ENCODE results near the gene NXPH2.

Gene NXPH2

DNA sequence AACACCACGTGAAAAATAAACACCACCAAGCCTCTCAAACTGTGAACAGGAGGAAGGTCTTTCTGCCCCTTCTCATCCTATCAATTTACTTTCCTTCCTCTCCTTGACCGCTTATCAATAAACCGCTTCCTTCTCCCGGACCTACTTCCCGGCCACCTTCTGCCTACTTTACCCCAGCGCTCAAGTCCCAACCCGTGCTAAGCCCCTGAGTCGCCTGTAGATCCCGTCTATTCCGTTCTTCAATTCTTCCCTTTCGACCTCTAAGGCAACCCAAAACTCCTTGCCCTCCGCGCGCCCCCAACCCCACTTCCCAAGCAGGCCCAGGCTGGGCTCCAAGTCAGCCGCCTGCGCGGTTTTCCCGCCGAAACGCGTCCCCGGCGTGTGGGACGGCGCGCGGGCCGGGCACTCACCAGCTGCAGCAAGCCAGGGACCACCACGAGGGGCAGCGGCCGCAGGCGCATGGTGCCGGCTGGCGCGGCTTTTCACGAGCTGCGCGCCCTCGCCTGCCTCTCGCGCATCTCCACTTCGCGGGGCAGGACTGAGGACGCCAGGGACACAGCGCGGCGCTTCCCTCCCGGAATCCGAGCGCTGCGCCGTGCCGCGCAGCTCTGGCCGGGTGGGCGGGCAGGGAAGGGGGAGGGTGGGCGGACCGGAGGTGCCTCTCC, at the start of gene NXPH2:
Gene NXPH2 (minus strand): TSS at position 610 of the 665 bp plus-strand sequence. CDS start 149 bp downstream, at position 461.
- no peak for DNase-seq

DNA sequence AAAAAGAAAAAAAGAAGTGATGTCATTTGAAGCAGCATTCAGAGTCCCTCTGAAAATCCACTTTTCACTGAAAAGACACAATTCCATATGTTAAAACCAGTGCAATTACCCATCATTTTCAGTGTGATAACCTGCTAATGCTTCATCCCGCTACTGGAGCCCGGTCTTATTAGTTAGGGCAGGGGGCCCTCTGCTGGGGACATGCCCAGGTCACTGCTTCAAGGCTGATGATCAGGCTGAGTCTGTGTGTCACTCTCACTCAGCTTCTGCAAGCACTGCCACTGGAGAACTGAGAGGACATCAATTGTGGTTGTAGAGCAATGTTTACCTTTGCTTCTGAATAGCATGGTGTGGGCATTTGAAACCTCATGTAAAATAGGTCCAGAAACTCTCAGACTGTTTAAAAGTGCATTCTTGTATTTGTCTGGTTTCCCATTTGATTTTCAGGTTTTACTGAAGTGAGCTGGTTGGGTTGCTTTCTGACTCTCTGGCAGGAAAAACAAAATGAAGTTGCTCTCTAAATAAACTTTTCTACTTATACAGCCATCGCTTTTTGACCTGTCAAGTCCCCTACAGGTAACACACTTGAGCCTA, 49.2 kb upstream of the NXPH2 start:
- no peak for DNase-seq

- peak; percentile 31 for DNase-seq
These were observed 47.4 kb upstream of the NXPH2 start for GRCh38 chr2:138827426-138828054.

- no peak for DNase-seq
These were observed 43.5 kb upstream of the NXPH2 start for GRCh38 chr2:138823666-138824065.

- DNase-seq: no peak
These were observed 39.8 kb upstream of the NXPH2 start for GRCh38 chr2:138819964-138820363.

- no peak for DNase-seq
These were observed 38.4 kb upstream of the NXPH2 start for GRCh38 chr2:138818556-138818955.

DNA sequence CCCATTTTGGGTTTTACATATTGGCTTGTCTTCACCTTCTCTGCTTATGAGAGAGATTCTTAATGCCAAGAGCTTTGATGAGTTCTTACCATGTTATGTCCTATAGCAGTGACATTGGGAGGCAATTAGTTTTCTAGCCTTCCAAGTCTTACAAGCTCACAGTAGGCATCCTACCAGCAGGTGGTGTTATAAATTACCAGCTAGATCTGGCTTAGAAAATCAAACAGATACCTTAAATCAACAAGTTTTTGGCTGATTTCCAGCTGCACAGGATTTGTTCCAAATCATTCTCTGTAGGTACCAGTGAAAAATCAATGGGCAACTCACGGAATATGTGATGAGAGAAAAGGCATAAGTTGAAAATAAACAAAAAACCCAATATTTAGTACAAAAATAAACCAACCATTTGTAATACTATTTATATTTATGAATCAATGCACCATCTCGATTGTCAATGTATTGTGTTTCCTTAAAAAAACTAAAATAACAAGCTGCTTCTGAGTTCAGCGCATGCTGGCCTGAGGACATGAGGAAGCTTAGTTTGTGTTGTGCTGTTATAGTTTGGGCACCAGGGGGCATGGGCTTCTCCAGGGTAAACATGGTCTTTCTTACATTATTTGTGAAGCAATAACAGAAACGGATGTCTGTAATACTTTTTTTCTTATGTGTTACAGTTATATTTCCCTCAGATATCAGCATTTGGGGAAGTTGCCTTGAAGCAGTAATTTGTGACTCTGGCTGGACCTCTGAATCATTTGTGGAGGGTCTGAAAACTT, 34.1 kb upstream of the NXPH2 start:
- peak; percentile 51 for DNase-seq

DNA sequence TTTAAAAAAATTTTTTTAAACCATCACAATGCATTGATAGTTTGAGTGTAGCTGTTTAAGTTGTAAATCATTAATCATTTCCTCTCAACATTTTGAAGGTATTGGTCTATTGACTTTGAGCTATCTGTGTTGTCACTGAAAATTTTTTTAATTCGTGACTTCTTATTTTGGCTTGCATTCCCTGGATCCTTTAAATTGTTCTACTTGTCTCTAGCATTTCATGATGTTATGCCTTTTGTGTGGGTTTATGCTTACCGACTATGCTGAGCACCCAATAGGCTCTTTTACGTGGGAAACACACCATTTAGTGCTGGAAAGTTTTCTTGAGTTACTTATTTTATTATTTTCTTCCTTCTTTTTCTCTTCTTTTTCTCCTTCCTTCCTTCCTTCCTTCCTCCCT, 31.2 kb upstream of the NXPH2 start:
- DNase-seq: no peak

DNA sequence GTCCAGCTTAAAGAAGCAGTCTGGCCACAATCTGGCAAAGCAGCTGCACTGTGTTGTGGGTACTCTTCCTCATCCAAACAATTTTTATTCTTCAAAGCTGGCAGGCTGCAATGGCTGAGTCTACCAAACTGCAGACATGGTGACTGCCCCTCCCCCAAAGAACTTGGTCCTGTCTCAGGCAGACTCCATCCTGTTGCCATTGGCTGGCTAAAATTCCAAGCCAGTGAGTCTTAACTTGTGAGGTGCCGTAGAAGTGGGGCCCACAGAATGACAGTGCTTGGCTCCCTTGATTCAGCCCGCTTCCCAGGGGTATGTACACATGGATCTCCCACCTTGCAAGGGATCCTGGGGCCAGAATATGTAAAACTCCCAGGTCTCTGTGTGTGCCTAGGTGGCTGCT, 14.5 kb upstream of the NXPH2 start:
- no peak for DNase-seq

GRCh38 chr2:138787053-138787666, 7.0 kb upstream of the NXPH2 start:
- no peak for DNase-seq

GRCh38 chr2:138782383-138782782, 2.2 kb upstream of the NXPH2 start:
- no peak for DNase-seq

DNA sequence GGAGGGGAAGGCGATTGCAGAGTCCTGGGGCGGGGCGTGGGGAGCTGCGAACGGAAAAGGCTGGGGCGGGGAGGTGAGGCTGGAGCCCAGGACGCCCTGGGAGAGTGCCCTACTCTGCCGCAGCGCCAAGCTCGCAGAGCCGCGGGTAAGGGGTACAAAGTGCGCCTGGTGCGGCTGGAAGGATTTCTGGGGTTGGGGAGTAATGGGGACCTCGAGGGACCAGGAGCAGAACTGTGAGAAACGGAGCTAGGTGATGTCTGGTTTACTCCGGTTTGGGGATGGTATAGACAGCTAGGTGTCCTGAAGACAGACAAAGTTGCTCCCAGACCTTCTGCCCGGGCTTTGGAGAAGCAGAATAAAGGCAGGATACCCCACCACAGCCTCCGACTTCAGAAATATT, 718 bp upstream of the NXPH2 start:
- no peak for DNase-seq

DNA sequence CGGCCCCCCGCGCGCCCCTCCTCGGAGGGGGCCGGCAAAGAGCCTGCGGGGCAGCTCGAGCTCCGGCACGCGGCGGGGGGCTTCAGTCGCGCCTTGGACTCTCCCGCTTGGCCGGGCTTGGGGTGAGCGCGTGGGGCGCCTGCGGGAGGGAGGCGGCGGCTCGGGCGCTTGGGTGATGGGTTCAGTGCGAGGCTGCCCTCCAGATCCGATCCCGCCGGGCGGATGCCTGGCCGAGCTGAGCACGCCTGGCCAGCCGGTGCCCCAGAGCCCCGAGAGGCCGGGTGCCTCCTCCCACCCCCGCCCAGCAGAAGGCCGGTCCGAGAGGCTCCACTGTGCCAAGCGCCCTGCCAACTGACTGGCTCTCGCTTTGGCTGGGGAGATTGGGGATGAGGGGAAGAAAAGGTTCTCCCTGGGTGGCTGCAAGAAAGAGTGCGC, 273 bp upstream of the NXPH2 start:
- DNase-seq: no peak

DNA sequence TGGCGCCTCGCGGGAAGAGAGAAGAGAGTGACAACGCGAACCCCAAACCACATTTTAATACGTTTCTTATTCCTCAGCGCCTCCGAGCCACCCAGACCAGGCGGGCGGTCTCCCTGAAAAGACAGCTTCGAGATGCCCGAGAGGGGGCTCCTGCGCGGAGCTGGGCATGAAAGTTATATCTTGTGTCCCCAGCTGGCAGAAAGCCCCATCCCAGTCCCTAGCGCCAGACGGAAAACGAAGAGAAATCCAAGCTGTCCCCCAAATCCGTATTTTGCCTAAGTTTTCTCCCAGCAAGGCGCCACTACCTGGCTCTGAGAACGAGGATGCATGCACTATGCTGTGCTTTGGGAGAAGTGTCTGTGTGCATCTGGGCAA, 797 bp downstream of the NXPH2 start:
- DNase-seq: no peak

GRCh38 chr2:138777996-138778395, 2.2 kb downstream of the NXPH2 start:
- no peak for DNase-seq

DNA sequence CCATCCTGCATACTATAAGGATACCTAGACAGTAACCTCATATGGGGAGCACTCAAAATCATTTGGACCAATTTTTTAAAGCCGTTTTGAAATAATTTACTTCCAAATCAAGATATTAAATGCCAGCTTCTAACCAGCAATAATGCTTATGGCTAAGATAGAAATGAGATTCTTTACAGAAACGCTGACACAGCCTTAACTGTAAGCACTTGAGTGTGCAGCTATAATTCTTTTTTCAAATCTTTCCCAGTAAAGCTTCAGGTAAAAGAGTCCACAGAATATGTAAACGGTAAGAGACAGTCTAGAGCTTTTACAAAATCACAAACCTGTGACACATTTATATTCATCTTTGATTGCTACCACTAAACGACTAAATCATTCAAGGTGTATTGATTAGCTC, 4.5 kb downstream of the NXPH2 start:
- no peak for DNase-seq

- DNase-seq: no peak
These were observed 8.7 kb downstream of the NXPH2 start for GRCh38 chr2:138771534-138771933.

DNA sequence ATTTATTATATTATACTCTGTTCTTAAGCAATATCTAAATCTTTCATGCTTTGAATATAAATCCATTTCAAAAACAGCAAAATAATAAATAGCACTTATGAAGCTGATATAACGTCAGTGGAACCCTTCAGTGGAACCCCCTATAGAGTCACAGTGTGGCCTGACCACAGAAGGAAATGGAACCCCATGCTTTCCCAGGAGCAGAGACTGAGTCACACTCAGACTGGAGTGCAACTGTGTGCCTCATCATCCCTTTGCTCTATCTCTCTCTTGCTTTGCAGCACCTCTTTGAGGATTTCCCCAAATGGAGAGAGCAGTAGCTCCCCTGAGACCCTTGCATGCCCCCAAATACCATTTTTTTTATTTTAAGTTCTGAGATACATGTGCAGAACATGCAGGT, 13.1 kb downstream of the NXPH2 start:
- DNase-seq: no peak

DNA sequence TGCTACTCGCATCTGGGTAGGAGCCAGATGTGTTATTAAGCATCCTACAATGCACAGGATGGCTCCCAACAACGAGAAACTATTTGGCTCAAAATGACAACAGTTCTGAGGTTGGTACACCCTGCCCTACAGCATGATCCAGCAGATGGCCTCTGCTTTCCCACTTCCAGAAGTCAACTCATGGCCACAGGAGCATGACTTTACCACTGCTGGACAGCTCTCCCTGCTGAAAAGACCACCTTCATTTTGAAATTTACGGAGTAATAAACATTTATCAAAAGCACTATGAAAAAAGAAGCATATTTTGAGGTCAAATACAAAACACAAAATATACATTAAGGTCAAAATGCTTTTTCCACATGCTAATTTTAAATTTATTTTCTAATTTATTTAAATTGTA, 13.7 kb downstream of the NXPH2 start:
- DNase-seq: no peak

DNA sequence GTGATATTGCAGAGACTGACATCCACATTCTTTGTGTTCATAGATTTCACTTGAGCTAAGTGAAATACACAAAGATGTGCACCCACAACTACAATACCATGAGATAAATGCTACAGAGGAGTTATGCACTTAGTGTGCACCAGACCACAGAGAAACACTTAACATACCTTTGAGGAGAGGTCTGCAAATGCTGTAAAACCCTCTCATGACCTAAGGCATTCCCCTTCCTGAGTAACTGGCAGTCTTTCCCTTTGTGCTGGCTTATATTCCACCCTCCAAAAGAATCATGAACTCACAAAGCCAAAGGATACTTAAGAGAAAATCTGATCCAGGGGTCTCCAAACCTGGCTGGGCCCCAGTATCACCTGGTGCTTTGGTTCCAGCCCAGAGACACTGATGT, 16.2 kb downstream of the NXPH2 start:
- no peak for DNase-seq

- DNase-seq: no peak
These were observed 17.7 kb downstream of the NXPH2 start for GRCh38 chr2:138762533-138762932.

DNA sequence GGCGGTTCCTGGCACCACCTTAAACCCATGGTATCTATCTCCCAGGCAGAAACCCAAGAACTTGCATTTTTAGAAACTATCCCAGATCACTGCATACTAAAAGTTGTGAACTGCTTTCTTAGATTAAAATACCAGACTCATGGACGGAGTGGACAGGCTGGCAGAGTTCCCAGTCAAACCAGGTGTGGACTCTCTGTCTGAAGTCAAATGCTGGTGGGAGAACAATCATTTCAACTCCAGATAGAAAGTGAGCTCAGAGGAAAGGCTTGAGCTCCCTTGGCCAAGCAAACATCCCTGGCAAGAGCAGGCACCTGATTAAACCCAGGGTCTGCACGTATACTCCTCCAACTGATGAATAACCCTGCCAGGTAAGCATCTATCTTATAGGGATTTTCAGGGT, 19.5 kb downstream of the NXPH2 start:
- no peak for DNase-seq

- DNase-seq: no peak
These were observed 22.8 kb downstream of the NXPH2 start for GRCh38 chr2:138757384-138757783.
